GM12892 (cell line): ENCODE data around the gene GABRA1.

Experiments
- POLR2A ChIP-seq: IDR thresholded peaks from 2 replicates; pipeline ENCODE4 v1.6.1; 2011; ENCODE audit warnings: low read depth, low read length, control low read depth
- POLR2AphosphoS5 ChIP-seq: IDR thresholded peaks from 2 replicates; pipeline ENCODE4 v1.6.1; 2011; ENCODE audit warnings: low read depth, low read length, control low read depth
- TAF1 ChIP-seq: IDR thresholded peaks from 2 replicates; pipeline ENCODE4 v1.6.1; 2011; ENCODE audit warnings: low read depth, mild to moderate bottlenecking, control low read depth, low read length, borderline replicate concordance

- TF ChIP-seq POLR2A: no peak
- TF ChIP-seq POLR2AphosphoS5: no peak
- TF ChIP-seq TAF1: no peak
These were observed 9.4 kb downstream of the GABRA1 start for GRCh38 chr5:161857358-161857757.
